Colonic mucosa (tissue), 4 donors: ENCODE data around the gene AGAP2. TPM values are rescaled to one million over a fixed set of nuclear protein-coding genes. Genes with fewer than 3 reads are reported as not detected.

ENCODE experiments used
- DNase-seq: peaks from one replicate; pipeline ENCODE4 v3.0.0-alpha.2; 2020
- H3K27ac ChIP-seq: fragments of 200-600 bp; one replicate; pipeline ENCODE4 v1.8.0; 2021
- H3K27me3 ChIP-seq: fragments of 200-600 bp; one replicate; pipeline ENCODE4 v1.8.0; 2021
- H3K36me3 ChIP-seq: fragments of 200-600 bp; one replicate; pipeline ENCODE4 v1.8.0; 2021
- H3K4me1 ChIP-seq: fragments of 200-600 bp; one replicate; pipeline ENCODE4 v1.8.0; 2021; ENCODE audit warnings: mild to moderate bottlenecking
- H3K4me3 ChIP-seq: fragments of 200-600 bp; one replicate; pipeline ENCODE4 v1.8.0; 2021
- H3K9ac ChIP-seq, 2 donors: one replicate each; pipeline ENCODE4 v1.7.0; 2013; ENCODE audit warnings: control low read depth in 2 of 2, low read depth in 2 of 2, low read length in 2 of 2
- H3K9me3 ChIP-seq: fragments of 200-600 bp; one replicate; pipeline ENCODE4 v1.8.0; 2021
- intact Hi-C: fragments of 100-400 bp; cut with DNase I; formaldehyde crosslinking; loops from one replicate; pipeline ENCODE4 v1.14.1; 2022
- total RNA-seq, 2 donors: library from RNA; stranded (reverse); fragmentation: NEBNext Ultra II Directional in 1 of 2; extraction: Animal tissue kit (Norgen Biotek cat#: 25700) in 1 of 2; gene quantifications; one replicate each; pipeline ENCODE4 v1.2.1, GENCODE V29; 2021
- TF ChIP-seq, protein P1 (sequence below): fragments of 200-600 bp; IDR thresholded peaks from one replicate; pipeline ENCODE4 v1.8.0; 2022; ENCODE audit warnings: antibody characterized with exemption, mild to moderate bottlenecking
- donor health status: healthy.
- donor health status: DM: no; HTN: no; CAD: no.
- donor health status: DM: no; HTN: no; CAD: no.

The AGAP2 gene
- total RNA-seq, 2 donors from 2014 or later = 0.86 to 1.0 TPM

DNA sequence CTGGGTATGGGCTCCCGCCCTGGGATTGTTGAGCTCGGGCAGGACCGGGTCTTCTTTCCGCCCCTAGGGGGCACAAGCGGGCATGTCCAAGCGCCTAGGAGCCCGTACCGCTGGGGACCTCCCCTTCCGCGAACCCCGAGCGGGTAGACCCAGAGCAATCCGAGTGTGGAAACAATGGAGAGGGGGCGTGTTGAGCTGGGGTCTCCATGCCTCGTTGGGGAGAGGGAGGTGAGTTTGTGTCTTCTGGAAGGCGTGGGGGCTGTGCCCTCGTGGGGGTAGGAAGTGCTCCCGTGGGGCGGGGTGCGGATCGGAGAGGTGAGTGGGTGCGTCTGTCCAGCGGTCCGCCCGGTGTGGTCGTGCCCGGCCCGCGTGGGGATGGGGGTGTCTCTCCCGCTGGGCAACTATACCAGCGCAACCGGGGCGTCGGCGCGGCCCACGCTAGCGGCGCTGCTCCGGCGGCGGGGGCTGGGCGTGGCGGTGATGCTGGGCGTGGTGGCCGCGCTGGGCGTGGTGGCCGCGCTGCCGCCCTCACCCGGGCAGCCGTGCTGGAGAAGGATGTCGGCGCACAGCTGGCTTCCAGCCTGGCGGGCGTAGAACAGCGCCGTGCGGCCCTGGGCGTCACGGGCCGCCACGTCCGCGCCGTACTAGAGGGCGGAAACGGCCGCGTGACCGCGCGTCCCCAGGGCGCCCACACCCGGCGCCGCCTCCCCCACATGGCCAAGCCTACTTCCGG, 12.2 kb downstream of the AGAP2 start:
- peak overlapping the region; percentile 48 for H3K4me3 ChIP-seq
- H3K4me1 ChIP-seq = no peaks in the 10 kb centered on the region
- H3K27ac ChIP-seq = peak overlapping the region; percentile 24
- no peaks in the 10 kb centered on the region for H3K9me3 ChIP-seq
- DNase-seq = peak; percentile 88
- H3K36me3 ChIP-seq = no peaks in the 10 kb centered on the region
- intact Hi-C loops = no loop called here
- TF ChIP-seq, protein P1, sequence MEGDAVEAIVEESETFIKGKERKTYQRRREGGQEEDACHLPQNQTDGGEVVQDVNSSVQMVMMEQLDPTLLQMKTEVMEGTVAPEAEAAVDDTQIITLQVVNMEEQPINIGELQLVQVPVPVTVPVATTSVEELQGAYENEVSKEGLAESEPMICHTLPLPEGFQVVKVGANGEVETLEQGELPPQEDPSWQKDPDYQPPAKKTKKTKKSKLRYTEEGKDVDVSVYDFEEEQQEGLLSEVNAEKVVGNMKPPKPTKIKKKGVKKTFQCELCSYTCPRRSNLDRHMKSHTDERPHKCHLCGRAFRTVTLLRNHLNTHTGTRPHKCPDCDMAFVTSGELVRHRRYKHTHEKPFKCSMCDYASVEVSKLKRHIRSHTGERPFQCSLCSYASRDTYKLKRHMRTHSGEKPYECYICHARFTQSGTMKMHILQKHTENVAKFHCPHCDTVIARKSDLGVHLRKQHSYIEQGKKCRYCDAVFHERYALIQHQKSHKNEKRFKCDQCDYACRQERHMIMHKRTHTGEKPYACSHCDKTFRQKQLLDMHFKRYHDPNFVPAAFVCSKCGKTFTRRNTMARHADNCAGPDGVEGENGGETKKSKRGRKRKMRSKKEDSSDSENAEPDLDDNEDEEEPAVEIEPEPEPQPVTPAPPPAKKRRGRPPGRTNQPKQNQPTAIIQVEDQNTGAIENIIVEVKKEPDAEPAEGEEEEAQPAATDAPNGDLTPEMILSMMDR = peak; percentile 72
- H3K27me3 ChIP-seq = peaks cover 6% of the 10 kb centered on the region
- H3K9ac ChIP-seq = peak overlapping the region; percentile 71 to 72

DNA sequence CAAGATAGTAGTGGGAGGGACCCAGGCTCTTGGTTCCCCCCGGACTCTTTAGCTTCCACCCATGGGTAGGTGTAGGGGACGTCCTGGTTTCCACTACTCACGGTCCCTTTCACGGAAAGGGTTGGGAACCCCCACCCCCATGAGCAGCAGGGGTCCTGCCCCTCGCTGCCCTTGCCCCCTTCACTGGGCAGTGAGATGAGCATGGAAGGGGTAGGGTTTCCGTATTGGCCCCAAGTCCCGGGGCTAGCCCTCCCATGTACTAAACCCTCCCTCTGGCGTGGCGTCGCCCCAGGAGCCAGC, 12.7 kb downstream of the AGAP2 start:
- H3K4me1 ChIP-seq = no peaks in the 10 kb centered on the region
- H3K36me3 ChIP-seq = no peaks in the 10 kb centered on the region
- H3K9me3 ChIP-seq = no peaks in the 10 kb centered on the region
- no peak overlapping the region for H3K9ac ChIP-seq
- intact Hi-C loops = no loop called here
- peak overlapping the region; percentile 48 for H3K4me3 ChIP-seq
- DNase-seq = no peak
- TF ChIP-seq, protein P1 = no peak
- no peak overlapping the region for H3K27ac ChIP-seq
- H3K27me3 ChIP-seq = peaks cover 6% of the 10 kb centered on the region

DNA sequence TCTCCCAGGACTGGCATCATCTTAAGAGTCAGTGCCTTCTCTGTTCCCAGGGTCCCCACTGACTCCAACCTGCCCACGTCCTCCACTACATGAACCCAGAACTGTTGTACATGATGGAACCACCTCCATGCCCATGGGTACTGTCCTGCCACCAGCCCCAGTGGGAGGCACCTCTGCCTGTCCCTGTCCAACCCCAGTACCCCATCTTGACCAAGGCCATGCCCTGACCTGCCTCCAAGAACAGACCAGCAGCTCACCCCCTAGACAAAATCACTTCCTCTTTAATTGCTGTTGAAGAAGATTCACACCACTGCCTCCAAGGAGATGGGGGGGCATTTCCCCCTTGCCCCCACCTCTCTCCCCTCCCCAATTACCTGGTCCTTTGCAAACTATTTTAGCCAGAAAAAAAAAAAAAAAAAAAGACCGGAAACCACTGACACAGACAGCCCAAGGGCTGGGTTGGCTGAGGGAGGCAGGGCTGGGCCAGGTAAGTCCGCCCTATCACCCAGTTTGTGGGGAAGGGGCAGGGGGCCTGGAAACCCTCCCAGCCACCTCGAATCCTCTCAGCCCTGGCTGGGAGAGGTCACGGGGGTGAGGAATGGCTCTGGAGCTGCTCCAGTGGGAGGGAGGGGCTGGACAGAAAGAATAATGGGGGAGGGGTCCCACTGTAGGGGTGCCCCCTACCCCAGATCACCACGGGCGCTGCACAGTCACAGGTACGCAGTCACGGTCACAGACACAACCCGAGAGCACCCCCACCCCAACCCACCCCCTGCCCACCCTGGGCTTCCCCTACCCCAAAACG, 13.4 kb downstream of the AGAP2 start:
- Histone ChIP-seq H3K4me3 (no peak overlapping the region), H3K9me3 (no peaks in the 10 kb centered on the region), H3K36me3 (no peaks in the 10 kb centered on the region), H3K27me3 (peaks cover 6% of the 10 kb centered on the region), H3K9ac (no peak overlapping the region), H3K4me1 (no peaks in the 10 kb centered on the region), H3K27ac (no peak overlapping the region)
- TF ChIP-seq, protein P1 = no peak
- no peak for DNase-seq
- intact Hi-C loops = no loop called here

DNA sequence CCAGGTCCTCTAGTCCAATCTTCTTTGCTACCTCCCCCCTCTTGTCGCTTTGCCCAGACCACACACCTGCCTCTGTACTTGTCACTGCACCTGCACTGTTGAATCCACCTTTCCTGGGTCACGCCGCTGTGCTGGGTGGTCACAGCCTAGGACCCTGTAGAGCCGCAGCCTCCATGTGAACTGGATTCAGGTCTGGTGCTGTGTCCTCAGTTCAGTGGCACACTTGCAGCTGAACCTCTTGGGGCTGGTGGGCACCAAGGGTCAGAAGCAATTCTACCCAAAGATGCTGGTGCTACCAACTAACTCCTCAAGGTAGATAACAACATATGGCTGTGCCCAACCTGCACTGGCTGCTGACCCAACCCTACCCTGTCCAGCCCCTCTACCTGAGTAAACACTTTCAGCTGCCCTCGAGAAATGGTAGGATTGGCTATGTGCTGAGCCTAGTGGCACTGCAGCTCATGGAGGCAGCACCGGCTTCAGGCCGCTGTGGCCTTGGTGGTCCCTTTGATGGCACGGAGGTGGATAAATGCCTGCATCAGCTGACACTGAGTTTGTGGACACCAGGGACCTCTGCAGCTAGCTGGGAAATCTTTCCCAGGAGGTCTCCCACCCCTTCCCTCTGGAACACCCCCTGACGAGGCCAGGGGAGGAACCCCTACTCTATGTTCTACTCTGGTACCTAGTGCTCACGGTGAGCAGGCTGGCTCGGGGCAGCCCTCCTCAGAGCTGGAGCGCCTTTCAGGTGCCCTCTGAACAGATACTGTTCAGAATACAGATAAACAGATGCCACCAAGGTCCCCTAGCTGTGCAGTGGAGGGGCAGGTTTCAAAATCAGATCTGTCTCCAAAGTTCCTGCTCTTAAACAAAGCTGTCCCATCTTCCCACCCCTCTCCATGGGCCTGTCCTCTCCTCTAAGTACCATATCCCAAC, 14.3 kb downstream of the AGAP2 start:
- Histone ChIP-seq H3K4me3 (no peak overlapping the region), H3K27me3 (peaks cover 6% of the 10 kb centered on the region), H3K9ac (no peak overlapping the region), H3K4me1 (no peaks in the 10 kb centered on the region), H3K27ac (no peak overlapping the region), H3K36me3 (no peaks in the 10 kb centered on the region), H3K9me3 (no peaks in the 10 kb centered on the region)
- intact Hi-C loops = no loop called here
- no peak for DNase-seq
- TF ChIP-seq, protein P1 = no peak

DNA sequence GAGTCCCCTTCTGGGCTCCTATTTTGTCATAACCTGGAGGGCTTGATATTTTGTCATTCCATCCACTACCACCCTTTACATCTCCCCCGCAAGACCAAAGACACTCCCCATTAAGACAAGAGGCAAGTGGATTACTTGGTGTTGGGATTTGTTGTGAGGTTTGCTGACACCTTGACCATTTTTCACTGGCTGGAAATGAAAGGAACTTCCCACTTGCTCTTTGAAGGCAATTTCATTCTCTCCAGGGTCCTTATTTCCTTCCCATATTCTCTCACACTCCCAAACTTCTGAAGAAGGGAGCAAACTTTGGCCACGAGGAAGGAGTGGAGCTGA, 14.9 kb downstream of the AGAP2 start:
- intact Hi-C loops = no loop called here
- H3K4me1 ChIP-seq = no peaks in the 10 kb centered on the region
- H3K36me3 ChIP-seq = peaks cover 3% of the 10 kb centered on the region
- DNase-seq = no peak
- TF ChIP-seq, protein P1 = no peak
- peaks cover 6% of the 10 kb centered on the region for H3K27me3 ChIP-seq
- H3K9ac ChIP-seq = no peak overlapping the region
- no peak overlapping the region for H3K27ac ChIP-seq
- no peak overlapping the region for H3K4me3 ChIP-seq
- no peaks in the 10 kb centered on the region for H3K9me3 ChIP-seq
